Anterior cingulate cortex (tissue), 58 donors: Measurements from ENCODE around the gene ANKRD11.
"Not testable (repeated sequence)": the region's sequence is repeated elsewhere in the genome, so short reads cannot be mapped to it uniquely, and the experiment has no call there.

Experiments used
- DNase-seq, 58 donors: peaks; one replicate each; lab custom pipeline; 2025; lab: John Stamatoyannopoulos, UW

Gene ANKRD11

DNA sequence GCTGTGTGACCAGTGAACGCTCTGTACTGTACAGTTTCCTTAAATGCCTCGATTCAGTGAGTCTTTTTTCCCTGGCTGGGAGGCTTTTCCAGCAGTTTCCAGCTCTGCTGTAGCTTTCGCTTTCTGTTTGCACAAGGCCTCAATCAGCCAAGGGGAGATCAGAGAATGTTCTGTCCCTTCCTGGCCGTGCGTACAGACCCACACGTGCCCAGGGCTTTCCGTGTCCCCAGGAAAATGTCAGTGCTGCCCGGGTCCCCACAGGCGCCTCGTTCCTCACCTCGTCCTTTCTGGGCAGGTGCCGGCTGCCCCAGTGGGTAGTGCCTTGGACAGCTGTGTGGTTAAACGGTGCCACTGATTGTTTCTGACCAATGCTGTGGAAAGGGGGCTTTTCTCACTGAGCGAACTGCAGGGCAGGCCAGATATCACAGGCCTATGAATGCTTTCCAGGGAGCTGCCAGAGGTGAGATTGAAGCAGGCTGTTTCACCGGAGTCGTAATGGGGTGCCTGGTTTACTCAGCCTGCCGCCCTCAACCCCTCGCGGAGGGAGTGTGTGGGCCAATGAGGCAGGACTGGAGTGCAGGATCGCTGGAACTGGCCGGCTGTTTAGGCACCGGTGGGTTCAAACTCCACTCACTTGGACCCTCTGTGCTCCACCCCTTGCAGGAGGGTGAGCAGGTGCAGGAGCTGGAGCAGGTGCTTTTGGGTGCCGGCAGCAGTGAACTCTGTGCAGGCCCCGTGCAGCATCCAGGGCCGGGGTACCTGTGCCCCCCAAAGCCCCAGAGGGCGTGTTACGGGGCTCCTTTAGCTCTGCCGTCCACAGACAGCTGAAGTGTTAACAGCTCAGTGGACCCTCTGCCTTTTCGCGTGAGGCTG lies 228.4 kb downstream of the ANKRD11 start:
- peak in 9 of 58 donors; percentile 6 to 31 (median 16) for DNase-seq

DNA sequence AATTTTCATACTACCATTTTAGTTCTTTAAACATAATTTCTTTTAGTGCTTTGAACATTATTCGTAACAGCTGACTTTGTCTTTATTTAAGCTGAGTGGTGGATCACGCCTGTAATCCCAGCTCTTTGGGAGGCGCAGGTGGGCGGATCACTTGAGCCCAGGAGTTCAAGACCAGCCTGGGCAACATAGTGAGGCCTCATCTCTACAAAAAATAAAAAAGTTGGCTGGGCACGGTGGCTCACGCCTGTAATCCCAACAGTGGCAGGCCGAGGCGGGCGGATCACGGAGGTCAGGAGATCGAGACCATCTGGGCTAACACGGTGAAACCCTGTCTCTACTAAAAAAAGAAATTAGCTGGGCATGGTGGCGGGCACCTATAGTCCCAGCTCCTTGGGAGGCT lies 230.5 kb downstream of the ANKRD11 start:
- not testable (repeated sequence) for DNase-seq

DNA sequence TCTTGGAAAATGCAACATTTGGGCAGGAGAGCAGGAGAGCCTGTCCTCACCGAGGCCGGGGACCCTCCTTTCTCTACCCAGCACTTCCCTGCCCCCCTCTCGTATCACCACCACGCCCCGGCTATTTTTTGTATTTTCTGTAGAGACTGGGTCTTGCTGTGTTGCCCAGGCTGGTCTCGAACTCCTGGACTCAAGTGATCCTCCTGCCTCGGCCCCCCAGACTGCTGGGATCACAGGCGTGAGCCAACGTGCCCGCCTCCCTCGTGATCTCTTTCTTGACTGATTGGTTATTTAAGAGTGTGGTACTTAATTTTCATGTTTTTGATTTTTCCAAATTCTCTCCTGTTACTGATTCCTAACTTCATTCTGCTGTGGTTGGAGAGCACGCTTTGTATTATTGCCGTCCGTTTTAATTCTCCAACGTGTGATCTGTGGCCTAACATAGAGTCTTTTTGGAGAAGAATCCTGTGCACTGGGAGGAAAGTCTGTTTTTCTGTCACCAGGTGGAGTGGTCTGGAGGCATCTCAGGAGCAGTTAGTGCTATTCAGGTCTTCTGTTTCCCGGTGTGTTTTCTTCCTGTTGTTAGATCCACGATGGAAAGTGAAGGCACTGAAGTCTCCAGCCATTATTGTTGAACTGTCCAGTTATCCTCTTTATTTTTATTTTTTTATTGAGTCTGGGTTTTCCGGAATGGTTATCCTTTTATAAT lies 232.4 kb downstream of the ANKRD11 start:
- DNase-seq: no peak

DNA sequence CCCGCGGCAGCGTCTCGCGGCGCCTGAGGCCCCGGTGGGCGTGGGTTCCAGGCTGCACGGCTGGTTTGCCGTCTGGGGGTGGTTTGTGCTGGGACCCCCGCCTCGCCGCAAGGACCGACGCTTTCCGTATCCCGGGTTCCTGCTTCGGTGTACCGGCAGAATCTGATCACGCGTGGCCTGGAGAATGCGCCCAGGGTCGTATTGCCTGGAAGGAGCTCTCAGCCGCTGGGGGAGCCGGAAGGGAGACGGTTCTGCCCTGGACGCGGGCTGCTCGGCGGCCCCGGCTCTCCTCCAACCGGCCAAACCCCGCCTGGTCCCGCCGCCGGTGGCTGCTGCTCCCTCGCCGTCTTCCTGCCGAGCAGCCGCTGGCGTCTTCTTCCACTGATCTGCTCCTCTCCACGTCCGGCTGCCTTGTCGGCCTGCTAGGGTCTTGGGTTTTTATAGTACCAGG lies 233.1 kb downstream of the ANKRD11 start:
- peak in 1 of 58 donors; percentile 18 for DNase-seq

DNA sequence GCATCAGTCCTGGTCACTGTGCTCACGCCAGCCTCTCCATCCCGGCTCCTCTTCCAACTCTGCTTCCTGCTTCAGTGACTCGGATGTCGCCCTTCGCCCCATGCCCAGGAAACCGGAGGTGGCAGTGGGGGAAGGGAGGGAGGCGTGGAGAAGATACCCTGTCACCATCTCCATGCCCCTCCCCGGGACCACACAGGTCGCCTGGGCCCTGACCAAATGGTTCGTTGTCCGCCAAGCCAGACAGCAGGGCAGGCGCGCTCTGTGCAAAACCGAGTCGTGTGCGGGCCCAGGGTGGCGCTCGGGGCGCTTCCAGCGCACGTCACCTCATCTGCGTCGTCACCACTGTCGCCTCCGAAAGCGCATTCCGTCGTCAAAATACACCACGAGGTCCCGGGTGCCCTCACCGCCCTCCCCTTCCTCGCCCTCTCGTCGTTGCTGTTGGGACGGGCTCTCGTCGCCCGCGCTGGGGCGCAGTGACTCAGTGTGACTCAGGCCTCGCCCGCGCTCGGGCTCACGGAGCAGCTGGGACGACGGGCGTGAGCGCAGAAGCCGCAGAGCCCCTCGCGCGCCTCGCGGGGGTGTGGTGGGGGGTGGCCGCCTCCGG lies 233.6 kb downstream of the ANKRD11 start:
- peak in 47 of 58 donors; percentile 6 to 80 (median 46) for DNase-seq

DNA sequence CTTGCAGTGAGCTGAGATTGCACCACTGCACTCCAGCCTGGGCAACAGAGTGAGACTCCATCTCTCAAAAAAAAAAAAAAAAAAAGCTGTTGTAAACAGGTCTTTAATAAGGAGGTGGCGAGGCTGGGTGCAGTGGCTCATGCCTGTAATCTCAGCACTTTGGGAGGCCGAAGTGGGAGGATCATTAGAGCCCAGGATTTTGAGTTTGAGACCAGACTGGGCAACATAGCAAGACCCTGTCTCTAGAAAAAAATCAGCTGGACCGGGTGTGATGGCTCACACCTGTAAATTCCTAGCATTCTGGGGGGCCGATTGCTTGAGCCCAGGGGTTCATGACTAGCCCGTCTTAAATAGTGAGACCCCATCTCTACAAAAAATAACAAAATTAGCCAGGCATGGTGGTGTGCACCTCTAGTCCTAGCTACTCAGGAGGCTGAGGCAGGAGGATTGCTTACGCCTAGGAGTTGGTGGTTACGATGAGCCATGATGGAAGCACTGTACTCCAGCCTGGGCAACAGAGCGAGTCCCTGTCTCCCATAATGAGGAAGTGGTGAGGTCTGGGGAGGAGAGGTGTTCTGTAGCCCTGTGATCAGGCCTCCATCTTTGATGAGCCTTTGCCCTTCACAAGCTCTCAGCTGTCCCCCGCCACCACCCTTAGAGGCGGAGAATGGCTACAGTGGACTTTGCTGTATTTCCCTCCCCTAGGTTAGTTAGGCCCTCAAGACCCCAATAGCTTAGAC lies 236.6 kb downstream of the ANKRD11 start:
- DNase-seq: no peak

DNA sequence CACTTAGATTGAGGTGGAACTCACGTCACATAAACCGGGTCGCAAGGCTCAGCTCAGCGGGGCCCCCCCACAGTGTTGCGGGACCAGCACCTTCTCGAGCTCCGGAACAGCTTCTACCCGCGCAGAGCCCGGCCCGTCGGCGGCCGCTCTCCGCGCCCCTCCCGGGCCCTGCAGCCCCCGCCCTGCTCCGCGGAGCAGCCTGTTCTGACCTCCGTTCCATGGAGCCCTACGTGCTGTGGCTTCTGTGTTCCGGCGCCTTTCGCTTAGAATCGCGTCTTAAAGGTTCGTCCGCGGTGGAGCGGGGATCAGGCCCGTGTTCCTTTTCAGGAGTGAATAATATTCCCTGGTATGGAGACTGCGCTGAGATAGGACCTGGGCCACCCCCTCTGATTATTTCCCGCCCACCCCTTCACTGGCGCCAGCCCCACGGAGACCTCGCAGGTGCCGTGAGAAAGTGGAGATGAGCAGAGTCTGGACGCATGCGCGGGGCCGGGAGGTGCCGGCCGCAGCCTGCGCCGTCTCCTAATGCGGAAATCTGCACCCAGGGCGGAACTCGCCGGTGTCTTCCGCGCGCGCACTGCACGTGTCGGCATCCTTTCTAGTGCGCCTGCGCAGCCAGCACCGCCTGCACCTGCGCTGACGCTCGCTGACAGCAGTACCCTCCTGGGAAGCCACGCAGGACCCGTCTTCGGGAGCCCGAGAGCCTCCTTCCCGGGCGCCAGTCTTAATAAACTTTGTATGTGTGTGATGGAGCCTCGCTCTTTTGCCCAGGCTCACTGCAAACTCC lies 242.0 kb downstream of the ANKRD11 start:
- no peak for DNase-seq

DNA sequence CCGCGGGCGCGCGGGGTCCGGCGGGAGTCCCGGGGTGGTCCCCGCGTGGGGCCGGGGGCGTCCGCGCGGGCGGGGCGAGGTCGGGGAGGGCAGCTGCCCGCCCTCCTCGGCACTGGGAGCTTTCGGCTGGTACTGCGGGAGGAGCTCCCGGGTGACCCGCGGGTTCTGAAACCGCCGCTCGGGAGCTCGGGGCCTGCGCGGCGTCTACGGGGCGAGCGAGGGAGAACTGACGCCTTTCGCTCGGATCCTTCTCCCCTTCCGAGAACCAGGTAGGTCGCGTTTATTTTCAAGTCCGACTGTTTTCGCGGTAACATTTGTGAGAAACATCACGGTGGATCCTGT lies 242.7 kb downstream of the ANKRD11 start:
- DNase-seq: not testable (repeated sequence)

DNA sequence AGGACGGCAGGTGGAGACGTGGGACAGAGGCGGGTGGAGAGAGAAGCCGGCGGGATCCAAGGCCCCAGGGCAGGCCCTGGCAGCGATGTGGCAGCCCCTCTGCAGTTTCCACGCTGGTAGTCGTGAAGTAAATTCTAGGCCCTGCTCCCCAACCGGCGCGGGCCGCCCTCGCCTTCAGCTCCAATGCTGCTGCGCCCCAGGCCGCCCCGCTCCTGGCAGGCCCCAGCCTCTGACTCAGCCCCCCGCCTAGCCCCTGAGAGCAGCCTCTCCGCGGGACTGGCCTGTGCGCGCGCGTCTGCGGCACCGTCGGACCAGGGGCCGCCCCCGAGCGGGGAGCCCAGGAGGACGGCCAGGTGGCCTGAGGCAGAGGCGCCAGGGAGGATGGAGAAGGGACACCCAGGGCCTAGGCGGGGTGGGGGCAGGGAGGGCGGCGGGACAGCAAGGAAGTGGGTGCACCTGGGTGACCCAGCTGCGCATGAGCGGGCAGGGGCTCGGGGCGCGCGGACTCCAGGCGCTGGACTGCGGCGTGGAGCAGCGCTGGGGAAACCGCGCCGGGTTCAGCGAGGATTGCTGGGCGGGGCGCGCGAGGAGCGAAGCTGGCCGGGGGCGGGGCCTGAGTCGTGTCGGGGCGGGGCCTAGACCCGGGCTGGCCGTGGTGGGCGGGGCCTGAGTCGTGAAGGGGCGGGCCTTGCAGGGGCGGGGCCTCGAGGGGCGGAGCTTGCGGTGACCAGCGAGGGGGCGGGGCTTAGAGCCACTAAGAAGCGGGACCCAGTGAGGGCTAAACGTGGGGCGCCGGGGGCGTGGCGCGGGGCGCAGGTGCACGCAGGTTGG lies 243.2 kb downstream of the ANKRD11 start:
- peak; percentile 12 to 95 (median 84) for DNase-seq

DNA sequence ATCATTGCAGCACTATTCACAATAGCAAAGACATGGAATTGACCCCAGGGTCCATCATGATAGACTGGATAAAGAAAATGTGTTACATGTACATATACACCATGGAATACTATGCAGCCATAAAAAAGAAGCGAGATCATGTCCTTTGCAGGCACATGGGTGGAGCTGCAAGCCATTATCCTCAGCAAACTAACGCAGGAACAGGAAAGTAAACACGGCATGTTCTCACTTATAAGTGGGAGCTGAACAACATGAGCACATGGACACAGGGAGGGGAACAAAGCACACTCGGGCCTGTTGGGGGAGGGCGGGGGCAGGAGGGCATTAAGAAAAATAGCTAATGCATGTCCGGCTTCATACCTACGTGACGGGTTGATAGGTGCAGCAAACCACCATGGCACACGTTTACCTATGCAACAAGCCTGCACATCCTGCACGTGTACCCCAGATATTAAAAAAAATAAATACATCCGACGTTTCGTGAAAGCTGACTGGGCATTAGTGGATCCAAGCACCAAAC lies 243.9 kb downstream of the ANKRD11 start:
- no peak for DNase-seq

DNA sequence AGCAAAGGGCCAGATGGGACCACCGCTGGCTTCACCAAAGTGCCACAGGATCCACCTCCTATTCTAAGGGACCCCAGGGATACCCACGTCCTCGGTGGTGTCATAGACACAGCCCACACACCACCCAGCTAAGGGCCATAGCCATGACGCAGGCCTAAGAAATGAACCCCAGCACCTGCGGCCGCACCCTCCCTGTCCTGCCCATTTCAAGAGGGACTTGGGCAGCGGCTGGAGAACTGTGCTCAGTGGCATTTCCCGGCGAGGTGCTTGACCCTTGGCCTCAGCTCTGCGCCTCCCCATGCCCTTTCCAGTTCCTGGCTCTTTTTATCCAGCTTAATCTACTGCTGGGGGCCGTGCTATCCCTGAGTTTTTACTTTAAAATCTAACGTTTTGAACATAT lies 245.6 kb downstream of the ANKRD11 start:
- DNase-seq: no peak

DNA sequence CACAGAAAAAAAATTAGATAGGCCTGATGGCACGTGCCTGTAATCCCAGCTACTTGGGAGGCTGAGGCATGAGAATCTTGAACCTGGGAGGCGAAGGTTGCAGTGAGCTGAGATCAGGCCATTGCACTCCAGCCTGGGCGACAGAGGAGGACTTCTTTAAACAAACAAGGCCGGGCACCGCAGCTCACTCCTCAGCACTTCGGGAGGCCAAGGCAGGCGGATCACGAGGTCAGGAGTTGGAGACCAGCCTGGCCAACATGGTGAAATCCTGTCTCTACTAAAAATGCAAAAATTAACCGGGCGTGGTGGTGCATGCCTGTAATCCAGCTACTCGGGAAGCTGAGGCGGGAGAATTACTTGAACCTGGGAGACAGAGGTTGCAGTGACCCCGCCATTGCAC lies 246.1 kb downstream of the ANKRD11 start:
- not testable (repeated sequence) for DNase-seq

DNA sequence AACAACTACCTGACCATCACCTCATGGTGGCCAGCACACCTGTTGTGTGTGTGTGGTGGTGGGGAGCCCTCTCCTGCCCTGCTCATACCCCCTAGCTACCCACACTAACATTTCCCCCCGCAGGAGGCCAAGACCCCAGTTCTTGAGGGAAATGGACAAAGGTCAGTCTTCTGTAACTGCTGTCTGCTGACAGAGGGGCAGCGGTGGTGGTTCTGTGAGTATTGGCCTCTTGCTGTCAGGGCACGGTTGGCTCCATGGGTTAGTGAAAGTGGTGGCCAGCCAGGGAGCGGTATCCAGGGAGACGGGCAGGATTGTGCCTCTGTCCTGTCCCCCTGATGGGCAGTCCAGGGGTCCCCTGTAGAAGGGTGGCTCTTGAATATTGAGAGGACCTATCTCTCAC lies 246.7 kb downstream of the ANKRD11 start:
- no peak for DNase-seq

DNA sequence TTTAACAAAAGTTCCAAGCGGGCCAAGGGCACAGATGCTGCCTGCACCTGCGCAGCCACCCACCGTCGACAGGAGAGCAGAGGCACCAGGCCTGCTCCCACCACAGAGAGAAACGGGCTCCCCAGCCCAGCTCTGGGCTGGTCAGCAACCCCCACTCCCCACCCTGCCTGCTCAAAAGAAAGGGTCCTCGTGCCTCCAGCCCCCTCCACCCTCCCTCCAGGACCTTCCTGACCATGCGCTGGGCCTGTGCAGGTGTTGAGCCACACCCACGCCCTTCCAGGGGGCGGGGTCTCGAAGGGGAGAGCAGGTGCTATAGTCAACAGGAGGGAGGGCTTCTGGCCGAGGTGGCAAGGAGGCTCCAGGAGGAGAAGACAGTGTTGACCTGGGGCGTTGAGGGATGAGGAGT lies 247.6 kb downstream of the ANKRD11 start:
- no peak for DNase-seq

DNA sequence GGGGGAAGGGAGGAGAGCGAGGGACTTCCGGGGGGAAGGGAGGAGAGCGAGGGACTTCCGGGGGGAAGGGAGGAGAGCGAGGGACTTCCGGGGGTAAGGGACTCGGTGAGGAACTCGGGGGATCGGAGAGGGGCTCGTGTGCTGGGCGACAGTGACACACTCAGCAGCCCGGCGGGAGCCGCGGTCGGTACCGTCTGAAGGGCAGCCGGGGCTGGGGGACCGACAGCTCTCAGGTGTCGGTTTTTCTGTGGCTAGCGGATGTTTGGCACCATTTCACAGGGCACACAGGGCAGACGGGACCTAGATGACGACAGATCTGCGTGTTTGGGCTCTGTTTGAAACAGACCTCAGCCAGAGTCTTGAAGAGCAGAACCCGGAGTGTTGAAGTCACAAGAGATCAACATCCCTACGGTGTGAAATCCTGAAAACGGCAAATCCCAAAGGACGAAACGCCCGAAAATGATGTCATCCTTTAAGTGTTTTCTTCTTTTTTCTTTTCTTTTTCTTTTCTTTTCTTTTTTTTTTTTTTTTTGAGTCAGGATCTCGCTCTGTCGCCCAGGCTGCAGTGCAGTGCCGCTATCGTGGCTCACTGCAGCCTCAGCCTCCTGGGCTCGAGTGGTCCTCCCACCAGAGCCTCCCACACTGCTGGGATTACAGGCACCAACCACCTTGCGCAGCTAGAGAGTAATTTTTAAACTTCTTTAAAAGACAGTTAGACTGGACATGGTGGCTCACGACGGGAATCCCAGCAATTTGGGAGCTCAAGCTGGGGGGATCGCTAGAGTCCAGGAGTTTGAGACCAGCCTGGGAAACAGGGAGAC lies 249.0 kb downstream of the ANKRD11 start:
- peak in 57 of 58 donors; percentile 17 to 89 (median 66) for DNase-seq

DNA sequence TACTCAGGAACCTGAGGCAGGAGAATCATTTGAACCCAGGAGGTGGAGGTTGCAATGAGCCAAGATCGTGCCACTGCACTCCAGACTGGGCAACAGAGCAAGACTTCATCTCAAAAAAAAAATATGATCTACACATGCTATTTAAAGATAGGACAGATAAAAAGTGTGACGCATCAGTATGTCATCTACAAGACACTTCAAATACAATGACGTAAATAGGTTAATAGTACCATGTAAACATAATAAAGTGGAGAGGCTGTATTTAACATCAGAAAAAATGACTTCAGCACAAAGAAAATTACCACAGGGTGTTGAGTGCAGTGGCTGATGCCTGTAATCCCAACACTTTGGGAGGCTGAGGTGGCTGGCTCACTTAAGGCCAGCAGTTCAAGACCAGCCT lies 252.6 kb downstream of the ANKRD11 start:
- DNase-seq: no peak

DNA sequence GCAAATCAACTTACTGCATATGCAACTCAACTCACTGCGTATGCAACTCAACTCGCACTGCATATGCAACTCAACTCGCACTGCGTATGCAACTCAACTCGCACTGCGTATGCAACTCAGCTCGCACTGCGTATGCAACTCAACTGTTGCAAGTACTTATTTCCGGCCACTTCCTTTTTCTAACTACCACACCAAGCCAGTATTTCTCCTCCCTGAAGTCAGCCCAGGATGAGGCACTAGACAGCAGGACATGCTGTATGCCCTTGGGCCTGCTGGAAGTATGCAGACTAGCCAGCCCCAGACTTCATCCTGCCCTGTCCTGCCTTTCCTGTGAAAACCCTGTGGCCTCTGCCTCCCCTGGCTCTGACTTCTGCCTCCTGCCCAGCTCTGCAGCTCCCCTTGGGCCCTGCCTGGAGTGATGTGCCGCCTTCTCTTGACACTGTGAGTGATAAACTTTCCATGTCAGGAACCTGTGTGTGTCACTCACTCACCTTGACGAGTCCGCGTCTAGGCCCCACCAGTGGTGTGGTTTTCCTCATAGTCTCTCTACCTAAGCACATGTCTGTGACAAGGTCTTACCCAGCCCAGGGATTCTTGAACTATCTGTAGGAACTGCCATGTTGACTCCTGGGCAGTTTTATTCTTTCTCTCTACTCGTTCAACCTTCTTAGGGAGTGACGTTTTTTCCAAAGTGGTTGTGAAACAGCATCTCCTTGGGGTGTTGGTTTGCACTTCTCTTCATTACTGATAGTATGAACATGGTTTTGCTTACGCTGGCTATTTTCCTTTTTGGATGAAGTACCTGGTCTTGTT lies 256.5 kb downstream of the ANKRD11 start:
- DNase-seq: no peak
